ENCODE data around the gene CADM3. TPM values are rescaled to one million over a fixed set of nuclear protein-coding genes. Genes with fewer than 3 reads are reported as not detected.
A peak's percentile ranks its signal among the peaks of the same experiment; 100 is the strongest.

CADM3 gene
- total RNA-seq, 1 donor from 2014 or later, result 3.1 TPM

DNA sequence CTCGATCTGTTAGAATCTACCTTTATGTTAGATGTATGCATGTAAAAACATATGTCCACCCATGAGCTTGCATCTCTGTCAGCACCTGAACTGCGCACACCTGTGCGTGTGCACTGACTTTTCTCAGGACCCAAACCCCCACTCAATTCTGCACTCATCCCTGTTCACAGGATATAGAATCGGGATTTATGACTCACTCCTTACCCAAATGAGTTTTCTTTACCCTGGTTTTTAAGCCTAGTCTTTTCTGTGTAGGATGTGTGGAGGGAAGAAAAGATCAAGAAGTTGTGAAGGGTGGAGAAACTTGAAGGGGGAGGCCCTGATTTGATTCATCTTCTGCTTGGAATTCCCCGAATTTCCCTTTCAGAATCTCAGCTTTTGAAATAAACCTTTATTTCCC is 35.7 kb downstream of the CADM3 start:
- Mint-ChIP-seq H3K27ac (no peak overlapping the region), H3K4me1 (peaks cover 8% of the 10 kb centered on the region), H3K36me3 (no peaks in the 10 kb centered on the region), H3K9me3 (no peaks in the 10 kb centered on the region), H3K4me3 (no peak overlapping the region), H3K27me3 (ENCODE audit: low read depth) (peaks cover 85% of the 10 kb centered on the region)
- TF ChIP-seq, protein P1, sequence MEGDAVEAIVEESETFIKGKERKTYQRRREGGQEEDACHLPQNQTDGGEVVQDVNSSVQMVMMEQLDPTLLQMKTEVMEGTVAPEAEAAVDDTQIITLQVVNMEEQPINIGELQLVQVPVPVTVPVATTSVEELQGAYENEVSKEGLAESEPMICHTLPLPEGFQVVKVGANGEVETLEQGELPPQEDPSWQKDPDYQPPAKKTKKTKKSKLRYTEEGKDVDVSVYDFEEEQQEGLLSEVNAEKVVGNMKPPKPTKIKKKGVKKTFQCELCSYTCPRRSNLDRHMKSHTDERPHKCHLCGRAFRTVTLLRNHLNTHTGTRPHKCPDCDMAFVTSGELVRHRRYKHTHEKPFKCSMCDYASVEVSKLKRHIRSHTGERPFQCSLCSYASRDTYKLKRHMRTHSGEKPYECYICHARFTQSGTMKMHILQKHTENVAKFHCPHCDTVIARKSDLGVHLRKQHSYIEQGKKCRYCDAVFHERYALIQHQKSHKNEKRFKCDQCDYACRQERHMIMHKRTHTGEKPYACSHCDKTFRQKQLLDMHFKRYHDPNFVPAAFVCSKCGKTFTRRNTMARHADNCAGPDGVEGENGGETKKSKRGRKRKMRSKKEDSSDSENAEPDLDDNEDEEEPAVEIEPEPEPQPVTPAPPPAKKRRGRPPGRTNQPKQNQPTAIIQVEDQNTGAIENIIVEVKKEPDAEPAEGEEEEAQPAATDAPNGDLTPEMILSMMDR (IDR thresholded peaks at IDR 0.05; ENCODE audit: unreplicated experiment), result no peak
- no peak for DNase-seq (ENCODE audit: low spot score in 2 of 2, unreplicated experiment in 2 of 2)

DNA sequence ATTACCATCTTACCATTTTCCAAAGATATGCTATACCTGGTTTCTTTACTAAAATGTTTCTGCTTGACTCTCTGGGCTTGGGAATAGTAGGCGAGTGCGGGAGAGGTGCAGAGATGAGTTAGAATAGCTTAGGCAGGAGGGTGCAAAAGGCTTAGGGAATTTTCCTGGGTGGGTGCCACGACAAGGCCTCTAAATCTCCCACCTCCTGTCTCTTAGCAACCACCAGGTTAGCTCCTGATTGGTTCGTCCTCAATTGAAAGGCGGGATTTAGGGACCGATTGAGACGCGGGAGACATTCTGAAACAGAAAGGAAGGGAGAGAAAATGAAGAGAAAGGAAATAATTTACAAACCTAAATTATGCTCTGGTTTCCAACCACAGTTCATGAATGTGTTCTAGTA is 36.4 kb downstream of the CADM3 start:
- DNase-seq (ENCODE audit: low spot score in 2 of 2, unreplicated experiment in 2 of 2), result no peak
- Mint-ChIP-seq H3K4me3 (no peak overlapping the region), H3K27ac (no peak overlapping the region), H3K27me3 (ENCODE audit: low read depth) (peaks cover 89% of the 10 kb centered on the region), H3K9me3 (no peaks in the 10 kb centered on the region), H3K4me1 (peaks cover 8% of the 10 kb centered on the region), H3K36me3 (no peaks in the 10 kb centered on the region)
- TF ChIP-seq, protein P1 (IDR thresholded peaks at IDR 0.05; ENCODE audit: unreplicated experiment), result no peak

- DNase-seq (ENCODE audit: low spot score in 2 of 2, unreplicated experiment in 2 of 2), result no peak
- Mint-ChIP-seq H3K27ac (no peak overlapping the region), H3K9me3 (no peaks in the 10 kb centered on the region), H3K36me3 (no peaks in the 10 kb centered on the region), H3K4me1 (peaks cover 8% of the 10 kb centered on the region), H3K27me3 (ENCODE audit: low read depth) (peaks cover 86% of the 10 kb centered on the region), H3K4me3 (no peak overlapping the region)
- TF ChIP-seq, protein P1 (IDR thresholded peaks at IDR 0.05; ENCODE audit: unreplicated experiment), result no peak
These were observed 36.9 kb downstream of the CADM3 start for GRCh38 chr1:159208175-159208825.

GRCh38 chr1:159209061-159209460 is 37.6 kb downstream of the CADM3 start:
- Mint-ChIP-seq H3K27me3 (ENCODE audit: low read depth) (peaks cover 81% of the 10 kb centered on the region), H3K4me3 (no peak overlapping the region), H3K4me1 (peaks cover 8% of the 10 kb centered on the region), H3K36me3 (no peaks in the 10 kb centered on the region), H3K27ac (no peak overlapping the region), H3K9me3 (no peaks in the 10 kb centered on the region)
- TF ChIP-seq, protein P1 (IDR thresholded peaks at IDR 0.05; ENCODE audit: unreplicated experiment), result no peak
- no peak for DNase-seq (ENCODE audit: low spot score in 2 of 2, unreplicated experiment in 2 of 2)

- H3K27me3 Mint-ChIP-seq (ENCODE audit: low read depth), result peaks cover 80% of the 10 kb centered on the region
- TF ChIP-seq, protein P1 (IDR thresholded peaks at IDR 0.05; ENCODE audit: unreplicated experiment), result peak; percentile 86
- H3K4me1 Mint-ChIP-seq, result peaks cover 2% of the 10 kb centered on the region
- DNase-seq (ENCODE audit: low spot score in 2 of 2, unreplicated experiment in 2 of 2), result peak in 1 of 2 experiments; percentile 65
- no peak overlapping the region for H3K27ac Mint-ChIP-seq
- H3K9me3 Mint-ChIP-seq, result no peaks in the 10 kb centered on the region
- no peak overlapping the region for H3K4me3 Mint-ChIP-seq
- H3K36me3 Mint-ChIP-seq, result no peaks in the 10 kb centered on the region
These were observed 40.1 kb downstream of the CADM3 start for GRCh38 chr1:159211331-159212136.
